HFFc6 (cell line): Measurements from ENCODE around the gene ZMAT5. TPM values are rescaled to one million over a fixed set of nuclear protein-coding genes. Genes with fewer than 3 reads are reported as not detected.

Source experiments
- DNase-seq: peaks from one replicate; pipeline ENCODE4 v3.0.0-alpha.2; 2018
- H3K27ac Mint-ChIP-seq: 2 replicates; pipeline ENCODE4 v1.8.0; 2020; ENCODE audit warnings: mild to moderate bottlenecking, mixed read lengths
- H3K27me3 Mint-ChIP-seq: 2 replicates; pipeline ENCODE4 v1.8.0; 2021; ENCODE audit warnings: mild to moderate bottlenecking, moderate library complexity, mixed read lengths; ENCODE audit not compliant: insufficient read depth
- H3K36me3 Mint-ChIP-seq: 2 replicates; pipeline ENCODE4 v1.8.0; 2021; ENCODE audit warnings: low read depth, mixed read lengths
- H3K4me1 Mint-ChIP-seq: 2 replicates; pipeline ENCODE4 v1.8.0; 2020; ENCODE audit warnings: low read depth, mixed read lengths
- H3K4me3 Mint-ChIP-seq: 2 replicates; pipeline ENCODE4 v1.8.0; 2020; ENCODE audit warnings: mild to moderate bottlenecking, moderate library complexity, mixed read lengths
- H3K9me3 Mint-ChIP-seq: 2 replicates; pipeline ENCODE4 v1.8.0; 2020; ENCODE audit warnings: mild to moderate bottlenecking, mixed read lengths
- CTCF ChIP-seq: fragments of 200-600 bp; sonication (generic); IDR thresholded peaks from 2 replicates; pipeline ENCODE4 v1.5.0; 2021; ENCODE audit warnings: antibody characterized with exemption, mild to moderate bottlenecking
- total RNA-seq, 6 experiments: library from RNA; stranded (reverse); fragmentation: NEBNext Ultra II Directional; extraction: Animal tissue kit (Norgen Biotek cat#: 25700); gene quantifications; 2 replicates in 1 of 6; 3 replicates in 5 of 6; pipeline ENCODE4 v1.2.3, GENCODE V29; 2021

Gene ZMAT5
- total RNA-seq, 6 experiments from 2014 or later: 24.9 to 28.6 (median 26.1) TPM

GRCh38 chr22:29782061-29782845, 15.4 kb upstream of the ZMAT5 start:
- no peak for TF ChIP-seq CTCF
- H3K4me3 Mint-ChIP-seq: 0 out of 2 replicates have a peak overlapping the region, but pooled peaks have one; percentile 11
- peak; percentile 37 for DNase-seq
- peak overlapping the region; percentile 95 for H3K27ac Mint-ChIP-seq
- no peaks in the 10 kb centered on the region; the same call in none of the 2 replicates for H3K36me3 Mint-ChIP-seq
- H3K9me3 Mint-ChIP-seq: no peaks in the 10 kb centered on the region
- H3K27me3 Mint-ChIP-seq: no peaks in the 10 kb centered on the region
- peaks cover 58% of the 10 kb centered on the region for H3K4me1 Mint-ChIP-seq

- peak; percentile 79 for DNase-seq
- no peaks in the 10 kb centered on the region; the same call in 1 of the 2 replicates for H3K36me3 Mint-ChIP-seq
- H3K27ac Mint-ChIP-seq: peak overlapping the region; percentile 95
- H3K9me3 Mint-ChIP-seq: no peaks in the 10 kb centered on the region
- peaks cover 58% of the 10 kb centered on the region for H3K4me1 Mint-ChIP-seq
- no peak for TF ChIP-seq CTCF
- no peaks in the 10 kb centered on the region for H3K27me3 Mint-ChIP-seq
- H3K4me3 Mint-ChIP-seq: peak overlapping the region; percentile 58
These were observed 14.2 kb upstream of the ZMAT5 start for GRCh38 chr22:29780748-29781676.

DNA sequence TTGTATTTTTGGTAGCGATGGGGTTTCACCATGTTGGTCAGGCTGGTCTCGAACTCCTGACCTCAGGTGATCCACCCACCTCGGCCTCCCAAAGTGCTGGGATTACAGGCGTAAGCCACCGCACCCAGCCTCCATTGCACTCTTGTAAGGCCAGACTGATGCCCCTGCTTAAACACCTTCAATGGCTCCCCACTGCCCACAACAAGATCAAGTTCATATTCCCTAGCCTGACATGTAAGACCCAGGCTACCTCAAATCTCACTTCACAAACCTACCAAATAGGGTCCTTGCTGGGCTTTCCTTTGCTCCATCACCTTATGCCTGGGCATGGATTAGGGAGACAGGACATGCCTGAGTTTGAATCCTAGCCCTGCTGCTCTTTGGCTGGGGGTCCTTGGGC, 13.4 kb upstream of the ZMAT5 start:
- no peak for DNase-seq
- Mint-ChIP-seq H3K27ac (peak overlapping the region; percentile 95), H3K27me3 (no peaks in the 10 kb centered on the region), H3K4me1 (peaks cover 58% of the 10 kb centered on the region), H3K4me3 (peak overlapping the region; percentile 58), H3K9me3 (no peaks in the 10 kb centered on the region), H3K36me3 (no peaks in the 10 kb centered on the region)
- TF ChIP-seq CTCF: no peak

DNA sequence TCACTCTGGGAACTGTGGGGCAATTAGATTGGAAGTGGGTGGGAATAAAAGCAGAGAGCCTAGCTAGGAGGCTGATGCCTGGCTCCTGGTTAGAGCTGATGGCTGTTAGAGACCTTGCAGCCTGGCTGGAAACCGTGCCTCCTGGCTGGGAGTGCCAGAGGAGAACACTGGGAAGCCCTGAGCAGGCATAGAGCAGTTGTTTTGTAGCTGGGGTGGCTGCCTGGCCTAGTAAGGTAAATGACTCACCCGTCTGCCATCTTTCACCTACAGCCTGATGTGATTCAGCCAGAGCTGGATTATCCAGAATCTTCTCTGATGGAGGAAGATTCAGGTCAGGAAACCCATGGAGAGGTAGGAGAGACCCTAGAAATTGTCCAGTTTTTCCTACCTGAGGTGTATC, 6.4 kb upstream of the ZMAT5 start:
- Mint-ChIP-seq H3K4me1 (peaks cover 32% of the 10 kb centered on the region), H3K27me3 (peaks cover 2% of the 10 kb centered on the region; the same call in 1 of the 2 replicates), H3K9me3 (no peaks in the 10 kb centered on the region), H3K27ac (peak overlapping the region; percentile 73), H3K36me3 (peaks cover 7% of the 10 kb centered on the region; the same call in 1 of the 2 replicates), H3K4me3 (no peak overlapping the region)
- no peak for TF ChIP-seq CTCF
- DNase-seq: peak; percentile 52

GRCh38 chr22:29772170-29772641, 5.4 kb upstream of the ZMAT5 start:
- Mint-ChIP-seq H3K4me3 (no peak overlapping the region), H3K36me3 (peaks cover 11% of the 10 kb centered on the region; the same call in 1 of the 2 replicates), H3K4me1 (peaks cover 32% of the 10 kb centered on the region), H3K9me3 (no peaks in the 10 kb centered on the region), H3K27me3 (peaks cover 2% of the 10 kb centered on the region; the same call in 1 of the 2 replicates), H3K27ac (peak overlapping the region; percentile 76)
- TF ChIP-seq CTCF: peak; percentile 76
- peak; percentile 84 for DNase-seq
